A375 (cell line): ENCODE data around the gene RIMKLA. TPM values are rescaled to one million over a fixed set of nuclear protein-coding genes. Genes with fewer than 3 reads are reported as not detected.

Source experiments
- total RNA-seq: library from RNA; depleted of rRNA; stranded (reverse); fragments of >200 nt; shearing (Covaris generic); gene quantifications from 2 replicates; pipeline ENCODE4 v1.2.3, GENCODE V29; 2014; rRNA removed

Gene RIMKLA
- total RNA-seq, result under 0.01 and 0.05 TPM in 2 replicates

GRCh38 chr1:42380586-42381279 lies at the start of gene RIMKLA:
RIMKLA (plus strand) TSS chr1:42380792; CDS start chr1:42380935, 143 bp downstream.

GRCh38 chr1:42335050-42335808 lies 45.4 kb upstream of the RIMKLA start, which contains the start of gene FOXJ3:
FOXJ3 (minus strand) TSS chr1:42335235; CDS start chr1:42311093, 24,142 bp downstream.

GRCh38 chr1:42456010-42456753 lies 75.6 kb downstream of the RIMKLA start, which contains the start of the genes PPCS and ZMYND12:
PPCS (plus strand) TSS chr1:42456543; CDS start chr1:42456566, 23 bp downstream.
ZMYND12 (minus strand) TSS chr1:42456022; CDS start chr1:42455997, 25 bp downstream.

GRCh38 chr1:42462828-42463763 lies 82.5 kb downstream of the RIMKLA start, which contains the start of gene CCDC30:
CCDC30 (plus strand) TSS chr1:42463286; CDS start chr1:42480552, 17,266 bp downstream.

Other genes starting within 250 kb of the RIMKLA start
- gene GUCA2B, start 227.4 kb upstream of the RIMKLA start, total RNA-seq, result not detected in 2 replicates
- not detected in 2 replicates for gene GUCA2A, start 216.0 kb upstream of the RIMKLA start, total RNA-seq
- 31.0 and 31.1 TPM in 2 replicates for gene FOXJ3, start 45.6 kb upstream of the RIMKLA start, total RNA-seq
- gene ZMYND12, start 75.2 kb downstream of the RIMKLA start, total RNA-seq, result 0.08 and 0.32 TPM in 2 replicates
- gene PPCS, start 75.8 kb downstream of the RIMKLA start, total RNA-seq, result 49.1 and 52.9 TPM in 2 replicates
- 0.82 and 1.1 TPM in 2 replicates for gene CCDC30, start 82.5 kb downstream of the RIMKLA start, total RNA-seq